CD1c-positive myeloid dendritic cell (primary cell): Measurements from ENCODE around the gene RGS12.

Source experiments
- DNase-seq: peaks from one replicate; pipeline ENCODE4 v3.0.0-alpha.2; 2016; ENCODE audit errors: extremely low spot score

The RGS12 gene

GRCh38 chr4:3331511-3332394 is 38.9 kb downstream of the RGS12 start:
- DNase-seq, result no peak

- DNase-seq, result no peak
These were observed 39.7 kb downstream of the RGS12 start for GRCh38 chr4:3332498-3332897.

- no peak for DNase-seq
These were observed 41.5 kb downstream of the RGS12 start for GRCh38 chr4:3334316-3334715.

- no peak for DNase-seq
These were observed 42.6 kb downstream of the RGS12 start for GRCh38 chr4:3335385-3335784.

GRCh38 chr4:3335982-3336381 is 43.2 kb downstream of the RGS12 start:
- no peak for DNase-seq

- DNase-seq, result no peak
These were observed 43.8 kb downstream of the RGS12 start for GRCh38 chr4:3336382-3337356.

- no peak for DNase-seq
These were observed 44.5 kb downstream of the RGS12 start for GRCh38 chr4:3337357-3337732.

GRCh38 chr4:3337811-3338210 is 45.0 kb downstream of the RGS12 start:
- no peak for DNase-seq

GRCh38 chr4:3338321-3338838 is 45.6 kb downstream of the RGS12 start:
- DNase-seq, result no peak

- no peak for DNase-seq
These were observed 46.2 kb downstream of the RGS12 start for GRCh38 chr4:3338976-3339531.

GRCh38 chr4:3339577-3339976 is 46.8 kb downstream of the RGS12 start:
- no peak for DNase-seq

GRCh38 chr4:3340038-3340699 is 47.3 kb downstream of the RGS12 start:
- no peak for DNase-seq

GRCh38 chr4:3340700-3341083 is 47.9 kb downstream of the RGS12 start:
- no peak for DNase-seq

- DNase-seq, result no peak
These were observed 48.9 kb downstream of the RGS12 start for GRCh38 chr4:3341760-3342159.

- DNase-seq, result peak; percentile 22
These were observed 49.5 kb downstream of the RGS12 start for GRCh38 chr4:3342182-3342854.
